NCI-H146 (cell line): ENCODE measurements around the gene PNP.

Experiments used
- DNase-seq: peaks from one replicate; lab custom pipeline; 2025; lab: John Stamatoyannopoulos, UW

Gene PNP

GRCh38 chr14:20455355-20456300 lies 13.6 kb upstream of the PNP start:
- DNase-seq: peak; percentile 84

DNA sequence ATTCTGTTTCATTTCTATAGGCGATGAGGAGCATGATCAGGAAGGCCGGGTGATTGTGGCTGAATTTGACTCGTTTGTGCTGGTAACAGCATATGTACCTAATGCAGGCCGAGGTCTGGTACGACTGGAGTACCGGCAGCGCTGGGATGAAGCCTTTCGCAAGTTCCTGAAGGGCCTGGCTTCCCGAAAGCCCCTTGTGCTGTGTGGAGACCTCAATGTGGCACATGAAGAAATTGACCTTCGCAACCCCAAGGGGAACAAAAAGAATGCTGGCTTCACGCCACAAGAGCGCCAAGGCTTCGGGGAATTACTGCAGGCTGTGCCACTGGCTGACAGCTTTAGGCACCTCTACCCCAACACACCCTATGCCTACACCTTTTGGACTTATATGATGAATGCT lies 12.2 kb upstream of the PNP start:
- DNase-seq: no peak

DNA sequence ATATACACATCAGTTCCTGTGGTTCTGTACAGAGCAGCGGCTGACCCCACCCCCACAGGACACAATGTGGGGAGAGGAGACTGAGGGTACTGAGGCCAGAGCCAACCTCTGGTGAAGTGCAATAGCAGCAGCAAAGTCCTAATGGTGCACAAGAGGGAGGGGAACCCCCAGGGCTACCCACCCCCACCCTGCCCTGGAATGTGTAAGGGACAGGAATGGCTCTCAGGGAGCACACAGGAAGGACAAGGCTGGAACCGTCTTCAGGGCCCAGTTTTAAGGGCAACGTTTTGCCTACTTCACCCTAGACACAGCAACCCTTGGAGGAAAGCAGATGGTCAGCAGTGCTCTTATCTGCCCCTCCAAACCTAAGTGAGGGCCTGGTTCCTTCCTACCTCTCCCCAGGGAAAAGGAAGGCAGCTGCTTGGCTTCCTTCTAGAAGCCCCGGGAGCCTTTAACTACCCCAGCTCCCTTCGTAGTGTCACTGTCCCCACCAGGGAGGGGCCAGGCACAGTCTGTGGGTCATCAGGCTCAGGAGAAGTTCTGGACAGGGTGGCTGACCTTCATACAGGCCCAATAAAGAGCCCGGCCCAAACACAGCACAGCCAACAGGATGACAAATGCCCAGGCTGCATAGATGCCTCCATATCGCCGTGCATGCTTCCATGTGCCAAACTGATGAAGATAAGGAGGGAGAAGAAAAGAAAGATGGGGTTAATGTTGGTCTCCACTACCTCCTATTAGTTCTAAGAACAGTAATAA lies 11.0 kb upstream of the PNP start:
- DNase-seq: no peak

- DNase-seq: peak; percentile 71
These were observed 8.6 kb upstream of the PNP start for GRCh38 chr14:20460458-20461224.

GRCh38 chr14:20461225-20462141 lies 7.7 kb upstream of the PNP start, which contains the start of gene PIP4P1:
PIP4P1 (minus strand) TSS chr14:20461434; CDS start chr14:20461325, 109 bp downstream.
- peak; percentile 100 for DNase-seq

DNA sequence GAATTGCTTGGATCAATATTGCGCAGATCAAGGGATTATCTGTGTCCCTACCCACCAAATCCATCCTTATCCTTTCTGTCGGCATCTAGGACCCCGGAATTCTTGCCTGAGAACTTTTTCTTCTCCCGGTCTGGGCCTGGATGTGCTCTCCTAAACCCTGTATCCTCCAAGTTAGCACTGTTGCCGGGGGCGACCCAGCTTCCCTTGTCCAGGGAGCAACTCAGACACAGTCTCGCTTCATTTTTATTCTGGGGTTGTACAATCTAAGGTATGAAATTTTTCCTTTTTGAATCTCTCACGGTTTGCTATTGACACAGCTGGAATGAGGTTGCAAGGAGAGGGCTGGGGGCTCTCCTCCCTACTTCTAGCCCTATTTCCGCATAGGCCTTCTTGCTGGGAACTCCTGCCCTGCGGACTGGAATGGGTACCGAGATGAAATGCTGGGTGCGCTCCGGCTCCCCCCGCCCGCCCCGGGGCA lies 403 bp upstream of the PNP start:
- no peak for DNase-seq

DNA sequence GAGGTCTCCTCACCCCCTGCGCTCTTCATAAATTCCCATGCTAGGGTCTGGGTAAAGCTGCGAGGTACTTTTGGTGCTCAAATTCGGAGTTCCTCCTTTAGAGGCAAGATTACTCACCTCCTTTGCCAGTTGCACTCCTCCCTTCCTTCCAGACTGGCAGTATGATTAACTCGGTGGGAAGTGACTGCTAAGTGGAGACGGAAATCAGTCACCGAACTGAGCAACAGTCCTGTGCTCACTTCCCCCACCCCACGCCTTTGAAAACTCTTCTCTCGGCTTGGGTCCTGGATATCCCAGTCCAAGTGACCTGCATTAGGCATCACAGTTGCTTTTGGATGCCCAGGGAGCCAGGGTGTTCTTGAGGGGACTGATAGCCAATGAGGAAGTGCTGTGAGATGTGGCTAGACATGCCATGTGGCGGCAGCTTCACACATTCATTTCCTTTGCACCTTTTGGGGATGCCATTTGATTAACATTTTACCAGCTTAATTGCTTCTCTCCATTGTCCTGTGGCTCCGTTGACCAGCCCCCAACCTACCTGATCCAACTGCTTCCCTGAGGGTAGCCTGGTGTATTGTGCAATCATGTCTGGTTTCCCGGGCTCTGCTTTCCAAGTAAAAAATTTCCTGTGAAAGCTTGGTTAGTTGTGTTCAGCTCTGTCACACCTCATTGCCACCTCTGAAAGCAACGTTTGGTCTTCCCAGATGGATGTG lies 840 bp downstream of the PNP start:
- peak; percentile 49 for DNase-seq

GRCh38 chr14:20470603-20470901 lies 1.3 kb downstream of the PNP start:
- peak; percentile 31 for DNase-seq

- no peak for DNase-seq
These were observed 3.4 kb downstream of the PNP start for GRCh38 chr14:20472536-20473169.

- no peak for DNase-seq
These were observed 7.6 kb downstream of the PNP start for GRCh38 chr14:20476776-20477175.

GRCh38 chr14:20477211-20477876 lies 8.1 kb downstream of the PNP start:
- no peak for DNase-seq

DNA sequence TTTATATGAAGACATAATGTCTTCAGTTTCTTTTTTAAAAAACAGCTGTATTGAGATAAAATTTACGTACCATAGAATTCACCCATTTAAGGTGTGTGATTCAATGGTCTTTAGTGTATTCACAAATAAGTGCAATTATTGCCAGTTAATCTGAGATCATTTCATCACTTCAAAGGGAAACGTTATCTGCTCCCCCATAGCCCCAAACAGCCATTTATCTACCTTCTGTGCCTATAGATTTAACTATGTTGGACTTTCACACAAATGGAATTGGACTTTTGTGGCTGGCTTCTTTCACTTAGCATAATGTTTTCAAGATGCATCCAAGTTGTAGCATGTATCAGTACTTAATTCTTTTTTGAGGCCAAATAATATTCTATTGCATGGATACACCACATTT lies 9.7 kb downstream of the PNP start:
- no peak for DNase-seq

DNA sequence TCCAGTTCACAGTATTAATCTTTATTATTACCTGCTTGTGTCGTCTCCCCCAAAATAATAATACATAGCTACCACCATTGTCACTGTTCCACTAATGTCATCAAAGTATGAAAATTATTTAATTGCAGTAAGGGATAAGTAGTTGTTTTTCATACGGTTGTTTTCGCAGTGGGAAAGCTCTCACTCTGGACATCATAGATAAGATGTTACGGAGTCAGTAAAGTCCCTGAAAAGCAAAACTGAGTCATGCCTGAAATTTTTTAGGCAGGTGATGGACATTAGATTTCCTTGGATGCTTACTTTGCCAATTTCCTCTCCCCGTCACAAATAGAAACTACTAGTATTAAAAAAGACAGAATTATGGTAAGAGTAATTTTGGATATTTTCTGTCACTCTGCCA lies 13.2 kb downstream of the PNP start:
- no peak for DNase-seq

GRCh38 chr14:20485900-20486299 lies 16.7 kb downstream of the PNP start:
- DNase-seq: peak; percentile 23

GRCh38 chr14:20486684-20487395 lies 17.6 kb downstream of the PNP start:
- no peak for DNase-seq

DNA sequence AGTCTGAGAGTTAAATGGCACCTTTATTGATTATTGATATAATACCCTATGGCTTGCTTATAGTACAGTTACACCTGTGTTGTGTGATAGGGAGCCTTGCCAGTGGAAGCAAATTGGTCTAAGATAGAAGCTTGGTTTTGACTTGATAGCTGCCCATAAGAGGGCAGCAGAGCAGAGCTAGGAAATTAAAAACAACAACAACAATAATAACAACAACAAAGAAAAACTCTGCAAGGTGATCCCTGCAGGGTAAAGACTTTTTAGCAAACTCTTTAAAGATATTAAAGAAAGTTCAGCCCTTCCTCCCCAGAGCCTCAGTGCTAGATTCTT lies 18.2 kb downstream of the PNP start:
- no peak for DNase-seq

DNA sequence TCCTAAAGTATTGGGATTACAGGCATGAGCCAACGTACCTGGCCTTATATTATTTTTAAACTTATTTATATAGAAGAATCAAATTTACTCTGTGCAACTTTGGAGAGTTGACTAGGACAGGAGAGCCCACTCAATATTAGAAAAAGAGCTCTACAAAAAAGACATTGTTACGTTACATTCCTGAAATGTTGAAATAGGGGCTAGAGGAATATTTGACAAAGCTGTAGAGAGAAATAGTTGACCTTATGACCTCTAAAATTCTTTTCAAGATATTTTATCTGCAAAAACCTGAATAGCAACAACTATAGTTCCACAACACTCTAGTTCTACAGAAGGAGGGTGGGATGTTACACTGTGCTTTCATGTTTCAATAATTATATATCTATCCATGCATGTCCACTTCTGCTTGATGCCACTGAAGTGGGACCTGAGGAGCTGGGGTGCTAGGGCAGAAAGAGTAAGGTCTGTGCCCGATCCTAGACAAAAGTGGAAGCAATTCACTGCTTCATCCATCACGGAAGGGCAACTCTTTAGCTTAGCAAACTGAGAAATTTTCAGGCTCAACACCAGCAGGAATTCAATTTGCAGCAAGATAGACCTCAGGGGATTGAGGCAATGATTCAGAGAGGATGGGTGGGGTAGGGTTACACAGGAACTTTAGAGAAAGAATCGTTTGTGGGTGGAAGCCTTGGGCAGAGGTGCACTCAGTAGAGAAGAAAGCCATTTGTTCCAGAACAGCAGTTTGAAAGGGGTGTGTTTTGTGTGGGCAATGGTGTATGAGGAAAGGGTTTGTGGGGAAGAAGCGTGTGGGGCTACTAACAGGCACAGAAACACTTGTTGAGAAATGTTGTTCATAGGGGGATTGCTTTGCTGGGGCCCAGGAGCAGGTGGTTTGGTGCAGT lies 20.1 kb downstream of the PNP start:
- DNase-seq: no peak

GRCh38 chr14:20490563-20490962 lies 21.4 kb downstream of the PNP start:
- no peak for DNase-seq
